Kidney glomerular epithelial cell (primary cell): ENCODE measurements around the gene OCEL1.
A peak's percentile ranks its signal among the peaks of the same experiment; 100 is the strongest.
"Not testable (repeated sequence)": the region's sequence is repeated elsewhere in the genome, so short reads cannot be mapped to it uniquely, and the experiment has no call there.

ENCODE experiments used
- DNase-seq: peaks from one replicate; lab custom pipeline; 2025; lab: John Stamatoyannopoulos, UW

The OCEL1 gene

GRCh38 chr19:17226002-17226933 is at the start of gene OCEL1:
Gene OCEL1 (plus strand): TSS chr19:17226226. CDS start chr19:17226248, 22 bp downstream.
- peak; percentile 98 for DNase-seq

DNA sequence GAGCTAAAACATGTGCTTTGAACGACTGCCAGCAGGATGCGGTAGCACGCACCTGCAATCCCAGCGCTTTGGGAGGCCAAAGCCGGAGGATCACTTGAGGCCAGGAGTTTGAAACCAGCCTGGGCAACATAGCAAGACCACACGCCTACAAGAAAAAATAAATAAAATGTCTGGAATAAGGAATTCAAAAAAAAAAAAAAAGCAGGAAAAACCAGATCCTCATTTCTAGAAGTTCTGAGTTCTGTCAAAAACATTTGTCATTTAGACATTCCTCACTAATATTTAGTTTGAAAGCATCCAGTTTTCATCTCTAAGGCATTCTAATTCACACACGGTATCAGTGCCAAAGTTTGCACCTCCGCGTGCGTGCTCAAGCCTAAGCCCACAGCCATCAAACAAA is 47.7 kb upstream of the OCEL1 start:
- DNase-seq, result no peak

- DNase-seq, result no peak
These were observed 44.9 kb upstream of the OCEL1 start for GRCh38 chr19:17180997-17181702.

GRCh38 chr19:17183271-17183761 is 42.7 kb upstream of the OCEL1 start:
- DNase-seq, result no peak

DNA sequence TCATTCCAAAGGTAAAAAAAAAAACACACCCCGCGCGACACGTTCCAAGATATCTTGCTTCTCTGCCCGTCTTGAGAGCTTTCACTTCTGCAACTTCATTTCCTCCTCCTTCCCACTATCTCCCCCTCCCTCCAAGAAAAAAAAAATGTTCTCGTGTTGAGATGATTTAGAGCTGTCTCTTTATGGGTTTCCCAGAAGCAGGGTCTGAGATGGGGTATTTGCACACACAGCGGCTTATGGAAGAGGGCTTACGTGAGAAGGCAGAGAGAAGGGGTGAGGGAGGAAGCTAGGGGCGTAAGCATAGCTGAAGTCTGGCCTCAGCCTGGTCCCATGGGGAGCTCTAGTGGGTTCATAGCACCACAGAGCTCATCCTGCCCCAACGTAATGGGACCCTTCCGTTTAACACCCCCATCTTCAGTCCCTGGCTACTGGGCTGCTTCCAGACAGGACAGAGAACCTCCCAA is 42.1 kb upstream of the OCEL1 start:
- DNase-seq, result no peak

GRCh38 chr19:17184371-17184841 is 41.6 kb upstream of the OCEL1 start:
- DNase-seq, result no peak

DNA sequence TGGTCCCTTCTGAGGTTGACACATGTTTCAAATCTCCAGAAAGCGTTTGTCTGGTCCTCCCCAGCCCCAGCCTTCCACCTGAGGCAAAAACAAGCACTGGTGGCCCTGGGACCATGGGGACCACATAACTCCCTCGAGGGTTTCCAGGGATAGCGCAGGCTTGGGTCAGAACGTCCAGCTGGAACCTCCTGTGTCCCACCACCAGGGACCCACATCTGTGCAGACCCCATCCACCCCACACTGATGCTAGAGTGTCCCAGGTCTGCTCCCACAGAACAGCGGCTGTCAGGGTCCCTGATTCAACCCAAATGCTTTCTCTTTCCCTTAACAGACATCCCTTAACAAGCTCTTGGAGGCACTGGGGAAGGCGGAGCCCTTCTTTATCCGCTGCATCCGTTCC is 40.4 kb upstream of the OCEL1 start:
- DNase-seq, result no peak

DNA sequence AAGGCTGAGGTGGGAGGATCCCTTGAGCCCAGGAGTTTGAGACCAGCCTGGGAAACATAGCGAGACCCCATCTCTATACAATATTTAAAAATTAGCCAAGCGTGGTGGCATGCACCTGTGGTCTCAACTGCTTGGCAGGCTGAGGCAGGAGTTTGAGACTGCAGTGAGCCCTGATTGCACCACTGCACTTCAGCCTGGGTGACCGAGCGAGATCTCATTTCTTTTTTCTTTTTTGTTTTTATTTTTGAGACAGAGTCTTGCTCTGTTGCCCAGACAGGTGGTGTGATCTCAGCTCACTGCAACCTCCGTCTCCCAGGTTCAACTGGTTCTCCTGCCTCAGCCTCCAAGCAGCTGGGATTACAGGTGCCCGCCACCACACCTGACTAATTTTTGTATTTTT is 34.3 kb upstream of the OCEL1 start:
- not testable (repeated sequence) for DNase-seq

DNA sequence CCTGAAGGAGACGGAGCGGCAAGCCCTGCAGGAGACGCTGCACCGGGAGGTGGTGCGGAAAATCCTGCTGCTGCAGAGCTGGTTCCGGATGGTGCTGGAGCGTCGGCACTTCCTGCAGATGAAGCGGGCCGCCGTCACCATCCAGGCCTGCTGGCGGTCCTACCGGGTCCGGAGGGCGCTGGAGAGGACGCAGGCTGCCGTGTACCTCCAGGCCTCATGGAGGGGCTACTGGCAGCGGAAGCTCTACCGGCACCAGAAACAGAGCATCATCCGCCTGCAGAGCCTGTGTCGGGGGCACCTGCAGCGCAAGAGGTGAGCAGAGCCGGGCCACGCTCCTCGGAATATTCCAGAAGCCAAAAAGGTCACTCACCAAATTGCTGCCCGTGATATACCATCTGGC is 33.3 kb upstream of the OCEL1 start:
- no peak for DNase-seq

- no peak for DNase-seq
These were observed 31.4 kb upstream of the OCEL1 start for GRCh38 chr19:17194608-17195007.

- no peak for DNase-seq
These were observed 30.9 kb upstream of the OCEL1 start for GRCh38 chr19:17195106-17195505.

DNA sequence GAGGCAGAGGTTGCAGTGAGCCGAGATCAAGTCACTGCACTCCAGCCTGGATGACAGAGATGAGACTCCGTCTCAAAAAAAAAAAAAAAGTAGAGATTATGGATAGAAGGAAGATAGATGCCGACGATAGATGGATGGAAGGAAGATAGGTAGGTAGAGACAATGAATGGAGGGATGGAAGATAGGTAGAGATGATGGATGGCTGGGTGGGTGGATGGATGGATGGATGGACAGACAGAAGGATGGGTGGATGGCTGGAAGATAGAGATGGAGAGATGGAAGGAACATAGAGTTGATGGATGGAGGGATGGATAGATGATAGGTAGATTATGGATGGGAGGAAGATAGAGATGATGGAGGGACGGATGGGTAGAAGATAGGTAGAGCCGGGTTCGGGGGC is 29.4 kb upstream of the OCEL1 start:
- DNase-seq, result no peak

DNA sequence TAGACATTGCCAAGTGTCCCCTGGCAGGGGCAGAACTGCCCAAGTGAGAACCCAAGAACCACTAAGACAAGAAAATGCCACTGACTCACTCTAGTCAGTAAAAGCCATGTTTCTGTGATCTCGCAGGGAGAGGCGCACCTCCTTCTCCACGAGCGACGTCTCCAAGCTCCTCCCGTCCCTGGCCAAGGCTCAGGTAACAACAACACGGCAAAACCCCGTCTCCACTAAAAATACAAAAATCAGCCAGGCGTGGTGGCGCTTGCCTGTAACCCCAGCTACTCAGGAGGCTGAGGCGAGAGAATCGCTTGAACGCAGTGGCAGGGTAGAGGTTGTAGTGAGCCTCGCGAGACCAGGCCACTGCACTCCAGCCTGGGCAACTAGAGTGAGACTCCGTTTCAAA is 28.4 kb upstream of the OCEL1 start:
- no peak for DNase-seq

GRCh38 chr19:17200408-17201079 is 25.5 kb upstream of the OCEL1 start:
- DNase-seq, result no peak

DNA sequence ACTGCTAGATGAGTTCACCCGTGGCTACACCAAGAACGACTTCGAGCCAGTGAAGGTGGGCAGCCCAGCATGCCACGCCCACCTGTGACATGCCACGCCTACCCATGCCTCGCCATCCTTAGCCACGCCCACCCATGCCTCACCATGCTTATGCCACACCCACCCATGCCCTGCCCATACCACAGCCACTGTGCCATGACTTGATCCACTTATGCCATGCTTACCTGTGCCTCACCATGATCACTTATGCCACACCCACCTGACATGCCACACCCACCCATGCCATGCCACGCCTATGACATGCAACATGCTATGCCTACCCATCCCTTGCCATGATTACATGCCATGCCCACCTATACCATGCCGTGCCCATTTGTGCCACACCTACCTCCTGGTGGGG is 23.8 kb upstream of the OCEL1 start:
- no peak for DNase-seq

DNA sequence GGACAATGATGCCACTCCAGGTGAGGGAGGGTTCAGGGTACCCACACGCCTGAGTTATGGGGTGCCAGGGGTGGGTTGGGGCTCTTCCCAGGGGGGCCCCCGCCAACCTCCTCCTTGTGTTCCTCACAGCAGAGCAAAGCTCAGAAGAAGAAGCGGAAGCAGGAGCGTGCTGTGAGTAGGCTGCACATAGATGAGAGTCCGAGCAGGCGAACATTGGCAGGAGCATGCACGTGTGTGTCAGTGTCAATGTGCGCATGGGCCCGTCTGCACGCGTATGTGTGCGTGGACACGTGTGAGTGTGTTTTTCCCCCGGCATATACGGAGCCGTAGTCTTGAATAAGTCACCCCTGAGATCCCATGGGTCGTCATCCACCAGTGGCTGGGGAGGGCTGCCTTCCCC is 23.3 kb upstream of the OCEL1 start:
- DNase-seq, result no peak

DNA sequence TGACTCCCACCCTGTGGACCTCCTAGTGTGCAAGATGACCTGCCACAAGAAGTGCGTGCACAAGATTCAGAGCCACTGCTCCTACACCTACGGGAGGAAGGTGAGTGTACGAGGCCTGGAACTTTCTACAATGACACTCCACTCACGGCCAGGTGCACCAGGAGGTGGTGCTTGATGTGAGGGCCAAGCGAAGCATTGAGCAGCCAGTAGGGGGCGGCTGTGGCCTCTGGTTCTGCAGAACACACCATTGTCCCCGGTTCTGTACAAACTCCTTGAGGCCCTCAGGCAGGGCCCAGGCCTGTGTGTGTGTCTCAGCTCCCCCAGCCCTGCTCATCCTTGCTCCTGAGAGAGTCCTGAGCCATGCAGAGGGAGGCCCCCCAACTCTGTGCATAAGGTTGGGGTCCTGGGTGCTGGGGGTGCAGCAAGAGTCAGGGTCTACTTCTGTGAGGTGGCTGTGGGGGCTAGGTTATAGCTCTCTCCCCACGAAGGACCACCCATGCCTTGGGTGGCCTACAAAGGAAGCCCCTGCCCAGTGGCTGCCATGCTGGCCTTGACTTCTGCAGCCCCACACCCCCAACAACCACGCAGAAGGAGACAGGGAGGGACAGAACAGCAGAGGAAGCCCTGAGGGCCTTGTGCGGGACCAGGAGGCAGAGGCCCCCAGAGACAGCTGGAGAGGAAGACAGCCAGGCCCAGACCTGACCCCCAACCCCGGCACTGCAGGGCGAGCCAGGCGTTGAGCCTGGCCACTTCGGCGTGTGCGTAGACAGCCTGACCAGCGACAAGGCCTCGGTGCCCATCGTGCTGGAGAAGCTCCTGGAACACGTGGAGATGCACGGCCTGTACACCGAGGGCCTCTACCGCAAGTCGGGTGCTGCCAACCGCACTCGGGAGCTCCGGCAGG is 20.5 kb upstream of the OCEL1 start:
- DNase-seq, result no peak

DNA sequence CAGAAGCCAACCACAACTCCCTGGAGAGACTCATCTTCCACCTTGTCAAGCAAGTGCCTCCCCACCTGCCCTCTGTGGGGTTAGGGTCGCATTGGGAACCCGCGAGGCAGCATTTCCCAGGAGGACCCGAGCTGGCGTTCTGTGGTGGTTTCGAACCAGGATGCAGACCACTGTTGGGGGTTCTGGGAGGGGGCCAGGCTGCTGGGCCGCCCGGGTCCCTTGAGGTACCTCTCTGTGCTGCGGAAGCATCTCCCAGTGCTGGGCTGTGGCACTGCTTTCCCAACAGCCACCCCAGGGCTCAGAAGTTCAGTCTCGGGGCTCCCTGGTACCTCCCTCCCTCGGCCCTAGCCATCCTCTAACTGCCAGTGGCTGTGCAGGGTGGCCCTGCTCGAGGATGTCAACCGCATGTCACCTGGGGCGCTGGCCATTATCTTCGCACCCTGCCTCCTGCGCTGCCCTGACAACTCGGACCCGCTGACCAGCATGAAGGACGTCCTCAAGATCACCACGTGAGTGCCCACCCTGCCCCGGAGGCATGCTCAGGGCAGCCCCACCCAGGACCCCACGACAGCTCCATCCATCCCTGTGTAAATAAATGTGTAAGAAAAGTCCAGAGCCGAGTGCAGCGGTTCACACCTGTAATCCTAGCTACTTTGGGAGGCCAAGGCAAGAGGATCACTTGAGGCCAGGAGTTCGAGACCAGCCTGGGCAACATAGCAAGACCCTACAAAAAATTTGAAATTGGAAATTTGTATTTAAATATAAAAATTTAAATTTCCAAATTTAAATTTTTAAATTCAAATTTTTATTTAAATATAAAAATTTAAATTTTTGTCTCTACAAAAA is 19.1 kb upstream of the OCEL1 start:
- DNase-seq, result no peak

- DNase-seq, result no peak
These were observed 16.6 kb upstream of the OCEL1 start for GRCh38 chr19:17209126-17210036.
